22Rv1 (cell line): ENCODE results near the gene ADGRA1.

Experiments used
- H3K27ac ChIP-seq: fragments of 450-650 bp; 2 replicates; pipeline ENCODE4 v1.5.1; 2017
- CTCF ChIP-seq: fragments of 450-650 bp; IDR thresholded peaks from 2 replicates; pipeline ENCODE4 v1.5.1; 2017; ENCODE audit warnings: mild to moderate bottlenecking
- ZFX ChIP-seq: fragments of 450-650 bp; IDR thresholded peaks from 2 replicates; pipeline ENCODE4 v1.6.1; 2017; ENCODE audit warnings: antibody characterized with exemption, borderline replicate concordance

The ADGRA1 gene

GRCh38 chr10:133070810-133071209 is 16.9 kb upstream of the ADGRA1 start:
- no peak overlapping the region for H3K27ac ChIP-seq

GRCh38 chr10:133071733-133072132 is 16.0 kb upstream of the ADGRA1 start:
- no peak for TF ChIP-seq CTCF
- TF ChIP-seq ZFX, result no peak
- H3K27ac ChIP-seq, result no peak overlapping the region

More at GRCh38 chr10:133070810-133071209, 16.9 kb upstream of the ADGRA1 start:
- no peak for TF ChIP-seq CTCF
- no peak for TF ChIP-seq ZFX

- H3K27ac ChIP-seq, result no peak overlapping the region
- TF ChIP-seq CTCF (no peak), ZFX (no peak)
Measured at GRCh38 chr10:133072196-133072595, 15.5 kb upstream of the ADGRA1 start.

GRCh38 chr10:133072720-133073390 is 14.9 kb upstream of the ADGRA1 start:
- TF ChIP-seq CTCF (no peak), ZFX (no peak)
- H3K27ac ChIP-seq, result no peak overlapping the region

- no peak overlapping the region for H3K27ac ChIP-seq
- TF ChIP-seq ZFX (no peak), CTCF (no peak)
Measured at GRCh38 chr10:133075346-133076137, 12.2 kb upstream of the ADGRA1 start.

- H3K27ac ChIP-seq, result no peak overlapping the region
- TF ChIP-seq CTCF, result no peak
- no peak for TF ChIP-seq ZFX
Measured at GRCh38 chr10:133076274-133077038, 11.3 kb upstream of the ADGRA1 start.
